DOHH2 (cell line): Measurements from ENCODE around the gene WBP1.

ENCODE experiments used
- H3F3A ChIP-seq: fragments of 200-600 bp; sonication (generic), shearing (Covaris generic); 2 replicates; pipeline ENCODE4 v1.6.0; 2016; ENCODE audit warnings: antibody characterized with exemption, mild to moderate bottlenecking; ENCODE audit not compliant: control insufficient read depth, insufficient read depth
- H3K27ac ChIP-seq: fragments of 200-600 bp; sonication (generic); 2 replicates; pipeline ENCODE4 v1.5.1; 2014; ENCODE audit warnings: low read depth, mild to moderate bottlenecking, low read length, moderate library complexity
- H3K27me3 ChIP-seq: fragments of 200-600 bp; sonication (generic); 2 replicates; pipeline ENCODE4 v1.6.1; 2014; ENCODE audit warnings: mild to moderate bottlenecking, low read length, mixed read lengths; ENCODE audit not compliant: control insufficient read depth
- H3K36me3 ChIP-seq: fragments of 200-600 bp; sonication (generic); 2 replicates; pipeline ENCODE4 v1.6.1; 2014; ENCODE audit warnings: mild to moderate bottlenecking, low read length, moderate library complexity, mixed read lengths; ENCODE audit not compliant: control insufficient read depth
- H3K4me1 ChIP-seq: fragments of 200-600 bp; sonication (generic); 2 replicates; pipeline ENCODE4 v1.6.1; 2014; ENCODE audit warnings: mild to moderate bottlenecking, low read length, mixed read lengths; ENCODE audit not compliant: control insufficient read depth
- H3K4me2 ChIP-seq: fragments of 200-600 bp; sonication (generic); 2 replicates; pipeline ENCODE4 v1.6.0; 2014; ENCODE audit warnings: mild to moderate bottlenecking, low read length, moderate library complexity
- H3K4me3 ChIP-seq: fragments of 200-600 bp; sonication (generic); 2 replicates; pipeline ENCODE4 v1.5.1; 2014; ENCODE audit warnings: mild to moderate bottlenecking, low read length, mixed read lengths
- H3K79me2 ChIP-seq: fragments of 200-600 bp; sonication (generic); 2 replicates; pipeline ENCODE4 v1.6.1; 2014; ENCODE audit warnings: mild to moderate bottlenecking, low read length, mixed read lengths; ENCODE audit not compliant: control insufficient read depth
- H3K9me2 ChIP-seq: fragments of 200-600 bp; sonication (generic); replicated peaks from 2 replicates; pipeline ENCODE4 v1.6.1; 2014; ENCODE audit warnings: mild to moderate bottlenecking, low read length, mixed read lengths; ENCODE audit not compliant: control insufficient read depth
- H3K9me3 ChIP-seq: fragments of 200-600 bp; sonication (generic); 2 replicates; pipeline ENCODE4 v1.6.1; 2014; ENCODE audit warnings: antibody characterized with exemption, low read length, mixed read lengths; ENCODE audit not compliant: control insufficient read depth, insufficient read depth
- H4K20me1 ChIP-seq: fragments of 200-600 bp; sonication (generic); 2 replicates; pipeline ENCODE4 v1.6.0; 2014; ENCODE audit warnings: low read depth, mild to moderate bottlenecking, antibody characterized with exemption, low read length, moderate library complexity; ENCODE audit not compliant: control insufficient read depth, insufficient read depth
- EZH2phosphoT487 ChIP-seq: fragments of 200-600 bp; sonication (generic); IDR thresholded peaks from 2 replicates; pipeline ENCODE4 v1.6.1; 2017; ENCODE audit warnings: borderline replicate concordance, mild to moderate bottlenecking, antibody characterized with exemption, low read length, moderate library complexity, mixed read lengths
- TF ChIP-seq, protein P1 (sequence below): fragments of 200-600 bp; sonication (generic); IDR thresholded peaks from one replicate; pipeline ENCODE4 v1.5.1; 2014; ENCODE audit warnings: antibody characterized with exemption, mild to moderate bottlenecking, low read depth, low read length; ENCODE audit not compliant: poor library complexity, severe bottlenecking

Gene WBP1

GRCh38 chr2:74504591-74504990 lies 46.4 kb downstream of the WBP1 start:
- H3K9me3 ChIP-seq, result no peaks in the 10 kb centered on the region
- no peaks in the 10 kb centered on the region for H4K20me1 ChIP-seq
- peaks cover 39% of the 10 kb centered on the region for H3K27me3 ChIP-seq
- H3K36me3 ChIP-seq, result peaks cover 14% of the 10 kb centered on the region
- H3K4me3 ChIP-seq, result no peak overlapping the region
- peaks cover 13% of the 10 kb centered on the region for H3K79me2 ChIP-seq
- no peak overlapping the region for H3K4me2 ChIP-seq
- H3K4me1 ChIP-seq, result peaks cover 41% of the 10 kb centered on the region
- H3K9me2 ChIP-seq, result no peaks in the 10 kb centered on the region
- H3F3A ChIP-seq, result 0 out of 2 replicates have a peak, but pooled peaks cover 2% of the 10 kb centered on the region
- TF ChIP-seq EZH2phosphoT487, result no peak
- TF ChIP-seq, protein P1, sequence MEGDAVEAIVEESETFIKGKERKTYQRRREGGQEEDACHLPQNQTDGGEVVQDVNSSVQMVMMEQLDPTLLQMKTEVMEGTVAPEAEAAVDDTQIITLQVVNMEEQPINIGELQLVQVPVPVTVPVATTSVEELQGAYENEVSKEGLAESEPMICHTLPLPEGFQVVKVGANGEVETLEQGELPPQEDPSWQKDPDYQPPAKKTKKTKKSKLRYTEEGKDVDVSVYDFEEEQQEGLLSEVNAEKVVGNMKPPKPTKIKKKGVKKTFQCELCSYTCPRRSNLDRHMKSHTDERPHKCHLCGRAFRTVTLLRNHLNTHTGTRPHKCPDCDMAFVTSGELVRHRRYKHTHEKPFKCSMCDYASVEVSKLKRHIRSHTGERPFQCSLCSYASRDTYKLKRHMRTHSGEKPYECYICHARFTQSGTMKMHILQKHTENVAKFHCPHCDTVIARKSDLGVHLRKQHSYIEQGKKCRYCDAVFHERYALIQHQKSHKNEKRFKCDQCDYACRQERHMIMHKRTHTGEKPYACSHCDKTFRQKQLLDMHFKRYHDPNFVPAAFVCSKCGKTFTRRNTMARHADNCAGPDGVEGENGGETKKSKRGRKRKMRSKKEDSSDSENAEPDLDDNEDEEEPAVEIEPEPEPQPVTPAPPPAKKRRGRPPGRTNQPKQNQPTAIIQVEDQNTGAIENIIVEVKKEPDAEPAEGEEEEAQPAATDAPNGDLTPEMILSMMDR, result no peak
- H3K27ac ChIP-seq, result no peak overlapping the region

DNA sequence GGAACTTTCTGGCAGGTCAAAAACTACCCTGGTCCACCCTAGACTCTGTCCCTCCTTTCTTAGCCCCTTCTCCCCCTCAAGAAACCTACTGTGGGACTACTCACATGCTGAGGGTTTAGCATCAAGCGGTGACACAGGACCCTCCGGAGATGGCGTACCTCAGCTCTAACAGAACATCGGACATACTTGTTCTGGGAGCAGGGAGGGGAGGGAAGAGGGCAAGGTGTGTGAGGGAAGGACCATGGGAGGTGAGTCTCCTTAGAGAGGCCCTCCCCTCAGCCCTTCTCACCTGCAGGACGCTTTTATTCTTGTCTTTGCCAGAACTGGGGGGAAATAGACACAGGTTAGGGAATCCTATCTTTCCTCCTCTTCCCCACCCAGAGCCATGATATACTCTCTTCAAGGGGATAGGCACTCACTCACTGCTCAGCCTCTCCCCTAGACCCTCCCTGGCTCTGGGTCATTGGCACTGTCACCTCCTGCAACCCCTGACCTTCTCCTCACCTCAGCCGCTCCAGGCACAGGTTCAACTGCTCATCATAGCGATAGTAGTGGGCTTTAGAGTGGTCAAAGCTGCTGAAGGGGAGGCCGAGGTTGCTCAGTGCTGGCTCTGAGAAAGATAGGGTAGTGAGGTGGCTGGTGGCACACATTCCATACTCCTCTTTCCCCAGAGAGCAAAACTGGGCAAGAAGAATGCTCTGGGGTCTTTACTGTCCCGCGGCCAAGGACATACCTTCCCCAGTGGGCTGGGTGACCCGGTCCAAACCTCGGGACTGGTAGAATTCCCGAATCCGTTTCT lies 47.4 kb downstream of the WBP1 start:
- H3K79me2 ChIP-seq, result peaks cover 13% of the 10 kb centered on the region
- H3K9me3 ChIP-seq, result no peaks in the 10 kb centered on the region
- H3K27me3 ChIP-seq, result peaks cover 29% of the 10 kb centered on the region
- H3K4me2 ChIP-seq, result peak overlapping the region; percentile 71
- H3F3A ChIP-seq, result 0 out of 2 replicates have a peak, but pooled peaks cover 3% of the 10 kb centered on the region
- TF ChIP-seq, protein P1, result no peak
- TF ChIP-seq EZH2phosphoT487, result no peak
- H3K9me2 ChIP-seq, result no peaks in the 10 kb centered on the region
- H3K27ac ChIP-seq, result no peak overlapping the region
- H3K36me3 ChIP-seq, result peaks cover 14% of the 10 kb centered on the region
- H3K4me1 ChIP-seq, result peaks cover 41% of the 10 kb centered on the region
- no peaks in the 10 kb centered on the region for H4K20me1 ChIP-seq
- H3K4me3 ChIP-seq, result 0 out of 2 replicates have a peak overlapping the region, but pooled peaks have one; percentile 4

DNA sequence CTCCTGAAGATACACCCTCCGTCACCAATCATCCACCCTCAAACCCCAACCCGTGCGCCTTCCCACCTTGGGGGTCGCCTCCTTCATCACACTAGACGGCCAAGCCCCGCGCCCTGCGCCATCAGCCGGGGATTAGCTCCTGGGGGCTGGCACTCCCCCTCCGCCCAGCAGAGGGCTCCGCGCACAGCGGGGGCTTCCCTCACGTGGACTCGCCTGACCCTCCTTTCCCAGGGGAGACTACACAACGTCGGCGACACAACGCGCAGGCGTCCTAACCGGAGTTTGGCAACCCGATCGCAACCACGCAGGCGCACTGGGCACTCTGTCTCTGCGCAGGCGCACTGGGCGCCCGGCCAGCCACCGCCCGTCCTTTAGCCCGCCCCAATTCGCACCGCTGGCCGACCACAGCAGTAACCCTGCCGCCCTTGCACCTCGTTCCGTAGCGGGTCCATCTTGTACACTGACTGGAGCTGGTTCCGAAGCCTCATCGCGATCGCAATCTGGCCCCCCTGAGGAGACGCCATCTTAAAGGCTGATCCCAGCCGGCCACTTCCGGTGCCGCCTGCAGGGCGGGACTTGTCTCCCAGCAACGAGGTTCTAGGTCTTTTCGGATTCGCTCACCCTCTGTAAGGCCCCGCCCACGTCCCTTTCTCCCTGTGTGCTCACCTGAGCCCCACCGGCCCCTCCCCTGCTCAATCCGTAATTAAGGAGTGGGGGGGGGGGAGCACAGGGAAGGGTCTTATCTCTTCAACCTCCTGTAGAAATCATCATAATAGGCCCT lies 49.1 kb downstream of the WBP1 start, which contains the start of gene PCGF1:
PCGF1 (minus strand) TSS at position 551 of the 781 bp plus-strand sequence; CDS start at position 524, 27 bp downstream.
- Histone ChIP-seq H3K4me2 (peak within 1 kb of the TSS; percentile 71), H3K36me3 (peaks cover 14% of the 10 kb centered on the region), H3K9me2 (no peaks in the 10 kb centered on the region), H3K79me2 (peaks cover 13% of the 10 kb centered on the region), H4K20me1 (no peaks in the 10 kb centered on the region), H3K4me1 (peaks cover 40% of the 10 kb centered on the region), H3K27me3 (peaks cover 21% of the 10 kb centered on the region), H3K27ac (peak within 1 kb of the TSS; percentile 86), H3F3A (0 out of 2 replicates have a peak, but pooled peaks cover 3% of the 10 kb centered on the region), H3K4me3 (peak within 1 kb of the TSS; percentile 97), H3K9me3 (no peaks in the 10 kb centered on the region)
- TF ChIP-seq, protein P1, result peak; percentile 84
- no peak for TF ChIP-seq EZH2phosphoT487
